ENCODE measurements around the gene TAF1B.

TAF1B gene

DNA sequence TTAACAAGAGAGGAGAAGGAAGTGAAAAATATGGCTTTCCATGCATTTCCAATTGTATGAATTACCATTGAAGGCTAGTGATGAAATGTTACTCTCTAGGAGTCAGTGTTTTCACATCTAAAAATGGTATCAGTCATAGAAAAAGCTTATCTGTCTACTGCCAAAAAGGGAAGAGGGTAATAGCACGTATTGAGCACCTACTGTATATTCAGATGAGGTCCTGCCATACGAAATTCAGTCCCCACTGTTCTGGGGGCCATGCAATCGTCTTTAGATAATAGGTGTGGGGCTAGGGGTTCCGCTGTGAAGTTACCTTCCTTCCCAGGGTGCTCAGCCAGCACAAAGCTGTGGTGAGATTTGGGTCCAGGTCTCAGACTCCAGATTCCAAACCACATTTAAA lies 94.0 kb downstream of the TAF1B start:
- no peaks in the 10 kb centered on the region for H3K9me3 ChIP-seq
- H3K4me1 ChIP-seq: no peaks in the 10 kb centered on the region
- H3K36me3 ChIP-seq: peaks cover 17% of the 10 kb centered on the region
- H3K4me3 ChIP-seq (ENCODE audit: low read depth, low read length): no peak overlapping the region
- TF ChIP-seq, protein P1, sequence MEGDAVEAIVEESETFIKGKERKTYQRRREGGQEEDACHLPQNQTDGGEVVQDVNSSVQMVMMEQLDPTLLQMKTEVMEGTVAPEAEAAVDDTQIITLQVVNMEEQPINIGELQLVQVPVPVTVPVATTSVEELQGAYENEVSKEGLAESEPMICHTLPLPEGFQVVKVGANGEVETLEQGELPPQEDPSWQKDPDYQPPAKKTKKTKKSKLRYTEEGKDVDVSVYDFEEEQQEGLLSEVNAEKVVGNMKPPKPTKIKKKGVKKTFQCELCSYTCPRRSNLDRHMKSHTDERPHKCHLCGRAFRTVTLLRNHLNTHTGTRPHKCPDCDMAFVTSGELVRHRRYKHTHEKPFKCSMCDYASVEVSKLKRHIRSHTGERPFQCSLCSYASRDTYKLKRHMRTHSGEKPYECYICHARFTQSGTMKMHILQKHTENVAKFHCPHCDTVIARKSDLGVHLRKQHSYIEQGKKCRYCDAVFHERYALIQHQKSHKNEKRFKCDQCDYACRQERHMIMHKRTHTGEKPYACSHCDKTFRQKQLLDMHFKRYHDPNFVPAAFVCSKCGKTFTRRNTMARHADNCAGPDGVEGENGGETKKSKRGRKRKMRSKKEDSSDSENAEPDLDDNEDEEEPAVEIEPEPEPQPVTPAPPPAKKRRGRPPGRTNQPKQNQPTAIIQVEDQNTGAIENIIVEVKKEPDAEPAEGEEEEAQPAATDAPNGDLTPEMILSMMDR (IDR thresholded peaks at IDR 0.05; ENCODE audit: low read depth, low read length): no peak
- no peaks in the 10 kb centered on the region for H3K27me3 ChIP-seq
- no peak for DNase-seq

DNA sequence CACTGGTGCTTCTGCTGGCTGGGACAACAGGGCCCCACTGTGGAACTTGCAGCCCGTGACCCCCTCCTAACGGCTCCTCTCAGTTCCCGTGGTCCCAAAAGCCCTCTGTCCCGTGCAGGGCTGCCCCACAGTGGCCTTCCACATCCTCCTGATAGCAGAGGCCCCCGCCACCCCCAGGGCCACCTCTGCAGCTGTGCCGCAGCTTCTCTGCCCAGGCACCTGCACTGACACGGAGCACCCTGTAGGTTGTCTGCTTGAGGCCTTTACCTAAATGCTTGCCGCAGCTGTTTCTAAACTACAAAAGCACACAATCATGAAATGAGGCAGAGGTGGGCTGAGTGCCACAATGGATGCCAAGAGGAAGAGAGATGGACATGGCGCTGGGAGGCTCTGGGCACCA lies 94.7 kb downstream of the TAF1B start:
- H3K9me3 ChIP-seq: no peaks in the 10 kb centered on the region
- no peaks in the 10 kb centered on the region for H3K4me1 ChIP-seq
- H3K4me3 ChIP-seq (ENCODE audit: low read depth, low read length): no peak overlapping the region
- H3K36me3 ChIP-seq: peaks cover 14% of the 10 kb centered on the region
- no peaks in the 10 kb centered on the region for H3K27me3 ChIP-seq
- TF ChIP-seq, protein P1 (IDR thresholded peaks at IDR 0.05; ENCODE audit: low read depth, low read length): no peak
- DNase-seq: no peak

DNA sequence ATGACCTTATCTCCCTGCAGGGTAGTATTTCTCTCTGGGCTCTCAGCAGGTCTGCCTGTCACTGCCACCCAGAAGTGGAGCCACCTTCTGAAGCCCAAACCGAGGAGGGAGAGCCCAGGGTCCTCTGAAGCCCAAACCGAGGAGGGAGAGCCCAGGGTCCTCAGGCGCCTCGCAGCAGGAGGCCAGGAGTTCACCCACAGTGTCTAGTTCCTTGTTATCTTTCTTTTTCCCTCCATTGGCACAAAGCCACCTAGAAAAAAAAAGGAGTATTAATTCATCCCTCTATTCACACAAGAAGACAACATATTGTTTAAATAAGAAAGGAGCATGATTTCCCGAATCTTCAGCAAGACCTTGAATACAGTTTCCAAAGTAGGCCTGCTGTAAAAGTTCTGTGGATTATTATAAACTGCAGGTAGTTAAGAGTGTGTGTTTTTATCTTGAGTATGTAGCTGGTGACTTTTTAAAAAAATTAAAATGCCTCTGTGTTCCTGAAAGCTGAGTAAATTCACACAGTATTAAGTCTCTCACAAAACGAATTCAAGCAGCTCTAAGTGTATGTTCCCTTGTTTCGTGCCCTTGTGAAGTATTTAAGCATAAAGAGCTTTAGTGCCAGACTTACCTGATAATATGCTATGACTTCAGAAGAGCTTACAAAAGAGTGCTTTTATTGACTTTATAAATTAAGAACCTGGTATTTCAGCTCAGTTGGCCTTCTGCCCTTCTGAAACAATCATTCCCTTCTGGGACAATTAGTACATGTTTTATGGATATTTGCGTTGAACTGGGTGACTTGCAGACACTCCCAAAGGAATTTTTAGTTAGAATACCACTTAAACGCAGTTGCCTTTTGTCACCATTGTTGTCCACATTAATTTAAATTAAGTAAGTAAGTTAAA lies 96.6 kb downstream of the TAF1B start:
- H3K27me3 ChIP-seq: no peaks in the 10 kb centered on the region; the same call in 1 of the 2 replicates
- H3K36me3 ChIP-seq: no peaks in the 10 kb centered on the region
- no peaks in the 10 kb centered on the region for H3K4me1 ChIP-seq
- no peak overlapping the region for H3K4me3 ChIP-seq (ENCODE audit: low read depth, low read length)
- DNase-seq: no peak
- no peaks in the 10 kb centered on the region for H3K9me3 ChIP-seq
- TF ChIP-seq, protein P1 (IDR thresholded peaks at IDR 0.05; ENCODE audit: low read depth, low read length): no peak

DNA sequence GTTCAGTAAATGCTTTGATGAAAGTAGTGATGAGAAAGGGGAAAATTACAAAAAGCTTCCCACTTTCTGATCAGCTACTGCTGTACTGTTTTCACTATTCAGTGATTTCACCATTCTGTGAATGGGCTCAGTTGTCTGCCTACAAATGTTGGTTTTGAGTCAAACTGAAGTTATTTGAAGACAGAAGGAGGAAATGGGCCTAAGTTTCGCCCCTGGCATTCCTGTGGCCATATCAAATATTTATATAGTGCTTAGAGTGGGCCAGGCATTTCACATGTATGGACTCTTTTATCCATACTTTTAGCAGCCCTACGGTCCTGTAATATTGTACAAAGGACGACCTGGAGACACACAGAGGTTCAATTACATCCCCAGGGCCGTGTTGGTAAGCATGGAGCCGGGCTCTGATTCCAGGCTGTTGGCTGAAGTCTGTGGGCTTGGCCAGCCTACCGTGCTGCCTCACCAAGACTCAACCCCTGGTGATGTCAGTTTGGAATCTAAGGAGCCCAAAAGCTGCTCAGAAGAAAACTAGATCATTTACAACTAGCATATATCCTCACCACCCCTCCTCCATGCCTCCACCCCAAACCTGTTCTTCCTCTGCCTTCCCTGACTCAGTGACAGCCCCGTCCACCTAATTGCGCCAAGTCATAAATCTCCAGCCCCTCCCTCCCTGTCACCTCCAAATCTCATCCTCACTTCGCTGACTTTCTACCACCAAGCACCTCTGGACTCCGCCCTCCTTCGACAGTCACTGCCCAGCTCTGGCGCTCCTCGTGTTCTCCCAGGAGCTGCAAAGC lies 98.1 kb downstream of the TAF1B start:
- peaks cover 4% of the 10 kb centered on the region; the same call in 1 of the 2 replicates for H3K27me3 ChIP-seq
- H3K36me3 ChIP-seq: no peaks in the 10 kb centered on the region
- no peaks in the 10 kb centered on the region for H3K4me1 ChIP-seq
- TF ChIP-seq, protein P1 (IDR thresholded peaks at IDR 0.05; ENCODE audit: low read depth, low read length): no peak
- no peak overlapping the region for H3K4me3 ChIP-seq (ENCODE audit: low read depth, low read length)
- H3K9me3 ChIP-seq: no peaks in the 10 kb centered on the region
- no peak for DNase-seq

DNA sequence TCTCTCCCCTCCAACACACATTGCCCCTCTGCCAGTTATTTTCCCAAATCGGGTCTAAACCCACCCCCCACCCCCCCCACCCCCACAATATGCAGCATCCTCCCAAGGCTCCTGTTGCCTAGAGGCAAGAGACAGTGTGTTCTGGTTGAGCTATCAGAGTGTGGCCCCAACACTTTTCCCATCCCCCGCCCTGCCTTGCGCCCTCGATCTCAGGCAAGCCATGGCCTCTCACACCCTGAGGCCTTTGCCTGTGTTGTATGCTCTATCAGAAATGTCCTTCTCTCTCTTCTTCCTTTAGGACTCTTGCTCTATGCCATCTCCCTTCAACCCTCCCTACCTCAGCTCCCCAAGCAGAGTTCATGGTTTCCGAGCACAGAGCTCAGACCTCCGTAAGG lies 98.7 kb downstream of the TAF1B start:
- Histone ChIP-seq H3K36me3 (no peaks in the 10 kb centered on the region), H3K4me1 (no peaks in the 10 kb centered on the region), H3K27me3 (peaks cover 4% of the 10 kb centered on the region; the same call in 1 of the 2 replicates), H3K4me3 (ENCODE audit: low read depth, low read length) (no peak overlapping the region), H3K9me3 (no peaks in the 10 kb centered on the region)
- no peak for DNase-seq
- TF ChIP-seq, protein P1 (IDR thresholded peaks at IDR 0.05; ENCODE audit: low read depth, low read length): no peak

Measured in BE2C (cell line).